ENCODE results near the gene ANLN.

GRCh38 chr7:36473454-36474282 lies 84.0 kb downstream of the ANLN start:
- no peak for TF ChIP-seq POLR2A (IDR thresholded peaks at IDR 0.05)
- TF ChIP-seq, protein P1, sequence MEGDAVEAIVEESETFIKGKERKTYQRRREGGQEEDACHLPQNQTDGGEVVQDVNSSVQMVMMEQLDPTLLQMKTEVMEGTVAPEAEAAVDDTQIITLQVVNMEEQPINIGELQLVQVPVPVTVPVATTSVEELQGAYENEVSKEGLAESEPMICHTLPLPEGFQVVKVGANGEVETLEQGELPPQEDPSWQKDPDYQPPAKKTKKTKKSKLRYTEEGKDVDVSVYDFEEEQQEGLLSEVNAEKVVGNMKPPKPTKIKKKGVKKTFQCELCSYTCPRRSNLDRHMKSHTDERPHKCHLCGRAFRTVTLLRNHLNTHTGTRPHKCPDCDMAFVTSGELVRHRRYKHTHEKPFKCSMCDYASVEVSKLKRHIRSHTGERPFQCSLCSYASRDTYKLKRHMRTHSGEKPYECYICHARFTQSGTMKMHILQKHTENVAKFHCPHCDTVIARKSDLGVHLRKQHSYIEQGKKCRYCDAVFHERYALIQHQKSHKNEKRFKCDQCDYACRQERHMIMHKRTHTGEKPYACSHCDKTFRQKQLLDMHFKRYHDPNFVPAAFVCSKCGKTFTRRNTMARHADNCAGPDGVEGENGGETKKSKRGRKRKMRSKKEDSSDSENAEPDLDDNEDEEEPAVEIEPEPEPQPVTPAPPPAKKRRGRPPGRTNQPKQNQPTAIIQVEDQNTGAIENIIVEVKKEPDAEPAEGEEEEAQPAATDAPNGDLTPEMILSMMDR (IDR thresholded peaks at IDR 0.05 in 4 of 5, conservative IDR thresholded peaks at IDR 0.05 in 1 of 5) = peak in 1 of 5 experiments; percentile 19
